GM19438 (cell line): ENCODE data around the gene ITGAX.
"Not testable (repeated sequence)": the region's sequence is repeated elsewhere in the genome, so short reads cannot be mapped to it uniquely, and the experiment has no call there.

Experiments used
- ATAC-seq: cut with Tn5 transposase; IDR thresholded peaks from one replicate; pipeline ENCODE4 v1.9.1; 2021; ENCODE audit warnings: low read depth; ENCODE audit not compliant: unreplicated experiment

Gene ITGAX

GRCh38 chr16:31354394-31355291, at the start of gene ITGAX:
ITGAX (plus strand) TSS chr16:31355176; CDS start chr16:31355255, 79 bp downstream.
- ATAC-seq = peak; percentile 80

- no peak for ATAC-seq
Observed at GRCh38 chr16:31305219-31305618, 49.8 kb upstream of the ITGAX start.

GRCh38 chr16:31308381-31308780, 46.6 kb upstream of the ITGAX start:
- not testable (repeated sequence) for ATAC-seq

GRCh38 chr16:31322500-31322899, 32.5 kb upstream of the ITGAX start:
- ATAC-seq = no peak

GRCh38 chr16:31323959-31324629, 30.9 kb upstream of the ITGAX start:
- ATAC-seq = no peak

GRCh38 chr16:31325171-31325570, 29.8 kb upstream of the ITGAX start:
- no peak for ATAC-seq

GRCh38 chr16:31327646-31328225, 27.2 kb upstream of the ITGAX start:
- ATAC-seq = no peak

GRCh38 chr16:31328322-31329052, 26.5 kb upstream of the ITGAX start:
- ATAC-seq = no peak

- ATAC-seq = no peak
Observed at GRCh38 chr16:31329671-31330552, 25.1 kb upstream of the ITGAX start.

- ATAC-seq = no peak
Observed at GRCh38 chr16:31330553-31330890, 24.5 kb upstream of the ITGAX start.

- ATAC-seq = no peak
Observed at GRCh38 chr16:31331141-31331764, 23.7 kb upstream of the ITGAX start.

- ATAC-seq = no peak
Observed at GRCh38 chr16:31331807-31332301, 23.1 kb upstream of the ITGAX start.

GRCh38 chr16:31332544-31332943, 22.4 kb upstream of the ITGAX start:
- no peak for ATAC-seq

GRCh38 chr16:31333686-31334649, 21.0 kb upstream of the ITGAX start:
- no peak for ATAC-seq

GRCh38 chr16:31334934-31335333, 20.0 kb upstream of the ITGAX start:
- no peak for ATAC-seq

GRCh38 chr16:31335431-31335830, 19.5 kb upstream of the ITGAX start:
- ATAC-seq = no peak

GRCh38 chr16:31338166-31338685, 16.8 kb upstream of the ITGAX start:
- not testable (repeated sequence) for ATAC-seq

- ATAC-seq = peak; percentile 98
Observed at GRCh38 chr16:31344712-31345111, 10.3 kb upstream of the ITGAX start.
